Nucleus accumbens (tissue), 56 donors: Measurements from ENCODE around the gene SSX2IP.
"Not testable (repeated sequence)": the region's sequence is repeated elsewhere in the genome, so short reads cannot be mapped to it uniquely, and the experiment has no call there.

Experiments used
- DNase-seq, 56 donors: peaks; one replicate each; lab custom pipeline; 2025; lab: John Stamatoyannopoulos, UW

Gene SSX2IP

GRCh38 chr1:84621553-84621952 lies 68.7 kb downstream of the SSX2IP start:
- no peak for DNase-seq

GRCh38 chr1:84620720-84621313 lies 69.4 kb downstream of the SSX2IP start:
- peak in 50 of 56 donors; percentile 27 to 87 (median 71) for DNase-seq

- peak in 20 of 56 donors; percentile 3 to 60 (median 32) for DNase-seq
Observed at GRCh38 chr1:84619383-84620102, 70.7 kb downstream of the SSX2IP start.

GRCh38 chr1:84617349-84617748 lies 72.9 kb downstream of the SSX2IP start:
- DNase-seq: no peak

- no peak for DNase-seq
Observed at GRCh38 chr1:84615790-84616189, 74.5 kb downstream of the SSX2IP start.

- DNase-seq: no peak
Observed at GRCh38 chr1:84613887-84614286, 76.4 kb downstream of the SSX2IP start.

- no peak for DNase-seq
Observed at GRCh38 chr1:84613026-84613425, 77.2 kb downstream of the SSX2IP start.

GRCh38 chr1:84611796-84612195 lies 78.5 kb downstream of the SSX2IP start:
- no peak for DNase-seq

- no peak for DNase-seq
Observed at GRCh38 chr1:84611091-84611490, 79.2 kb downstream of the SSX2IP start.

- DNase-seq: no peak
Observed at GRCh38 chr1:84606977-84607376, 83.3 kb downstream of the SSX2IP start.

GRCh38 chr1:84605157-84605556 lies 85.1 kb downstream of the SSX2IP start:
- DNase-seq: no peak

- DNase-seq: peak in 5 of 56 donors; percentile 1 to 16 (median 9)
Observed at GRCh38 chr1:84603941-84604830, 86.1 kb downstream of the SSX2IP start.

GRCh38 chr1:84603223-84603622 lies 87.0 kb downstream of the SSX2IP start:
- no peak for DNase-seq

- no peak for DNase-seq
Observed at GRCh38 chr1:84600796-84601195, 89.5 kb downstream of the SSX2IP start.

GRCh38 chr1:84598846-84599741 lies 91.2 kb downstream of the SSX2IP start:
- DNase-seq: peak in 4 of 56 donors; percentile 5 to 27 (median 18)

GRCh38 chr1:84598418-84598817 lies 91.8 kb downstream of the SSX2IP start:
- no peak for DNase-seq

- DNase-seq: no peak
Observed at GRCh38 chr1:84597011-84597410, 93.2 kb downstream of the SSX2IP start.

- not testable (repeated sequence) for DNase-seq
Observed at GRCh38 chr1:84594959-84595358, 95.3 kb downstream of the SSX2IP start.
